ENCODE data around the gene FRAS1. TPM values are rescaled to one million over a fixed set of nuclear protein-coding genes. Genes with fewer than 3 reads are reported as not detected.

The FRAS1 gene
- total RNA-seq, 1 experiment from 2014 or later = 82.0 TPM

GRCh38 chr4:78357122-78357521 is 300.0 kb downstream of the FRAS1 start (continued):
- TF ChIP-seq E2F5 (CRISPR knock-in tag; IDR thresholded peaks at IDR 0.05) = no peak
- no peak for TF ChIP-seq TEAD4 (CRISPR knock-in tag; IDR thresholded peaks at IDR 0.05)
- TF ChIP-seq ZNF671 (CRISPR knock-in tag; IDR thresholded peaks at IDR 0.05) = no peak
- TF ChIP-seq IRF2 (CRISPR knock-in tag; IDR thresholded peaks at IDR 0.05; ENCODE audit: borderline replicate concordance, low read depth) = no peak
- TF ChIP-seq NR1H2 (CRISPR knock-in tag; IDR thresholded peaks at IDR 0.05) = no peak
- TF ChIP-seq ZNF396 (CRISPR knock-in tag; IDR thresholded peaks at IDR 0.05; ENCODE audit: borderline replicate concordance) = no peak
- no peak for TF ChIP-seq CREM (CRISPR knock-in tag; IDR thresholded peaks at IDR 0.05)
- no peak for TF ChIP-seq CBFB (CRISPR knock-in tag; IDR thresholded peaks at IDR 0.05; ENCODE audit: low read depth)

GRCh38 chr4:78360466-78360865 is 303.3 kb downstream of the FRAS1 start:
- Mint-ChIP-seq H3K27me3 (ENCODE audit: low read depth) (no peaks in the 10 kb centered on the region), H3K4me3 (no peak overlapping the region), H3K27ac (peak overlapping the region; percentile 16), H3K4me1 (peaks cover 62% of the 10 kb centered on the region), H3K36me3 (peaks cover 23% of the 10 kb centered on the region), H3K9me3 (peaks cover 4% of the 10 kb centered on the region; the same call in 1 of the 2 replicates)
- POLR2A ChIA-PET = no interaction called here
- TF ChIP-seq ATF2 (CRISPR knock-in tag; IDR thresholded peaks at IDR 0.05; ENCODE audit: borderline replicate concordance, low read depth) = no peak
- no peak for TF ChIP-seq RELA (CRISPR knock-in tag; IDR thresholded peaks at IDR 0.05; ENCODE audit: borderline replicate concordance)
- no peak for TF ChIP-seq GTF2I (CRISPR knock-in tag; conservative IDR thresholded peaks at IDR 0.05)
- TF ChIP-seq USF2 (CRISPR knock-in tag; IDR thresholded peaks at IDR 0.05) = no peak
- no peak for TF ChIP-seq TEAD4 (CRISPR knock-in tag; IDR thresholded peaks at IDR 0.05)
- no peak for TF ChIP-seq FOXK1 (CRISPR knock-in tag; IDR thresholded peaks at IDR 0.05)
- TF ChIP-seq ZNF425 (CRISPR knock-in tag; conservative IDR thresholded peaks at IDR 0.05) = no peak
- TF ChIP-seq MYBL2 (CRISPR knock-in tag; IDR thresholded peaks at IDR 0.05) = no peak
- no peak for TF ChIP-seq ZMAT4 (CRISPR knock-in tag; IDR thresholded peaks at IDR 0.05)
- TF ChIP-seq NR3C1 (CRISPR knock-in tag; conservative IDR thresholded peaks at IDR 0.05; ENCODE audit: low read depth) = no peak
- TF ChIP-seq AFF4 (CRISPR knock-in tag; IDR thresholded peaks at IDR 0.05; ENCODE audit: borderline replicate concordance) = no peak
- TF ChIP-seq TP53 (CRISPR knock-in tag; IDR thresholded peaks at IDR 0.05) = no peak
- no peak for TF ChIP-seq E2F5 (CRISPR knock-in tag; IDR thresholded peaks at IDR 0.05)
- no peak for TF ChIP-seq NFYB (CRISPR knock-in tag; conservative IDR thresholded peaks at IDR 0.05; ENCODE audit: low read depth)
- peak; percentile 78 for ATAC-seq
- DNase-seq (ENCODE audit: low spot score) = no peak
- CTCF ChIA-PET = no interaction called here

Measured in WTC11 (cell line).